BE2C (cell line): ENCODE results near the gene PCCA.

Source experiments
- DNase-seq: peaks from one replicate; pipeline ENCODE4 v3.0.0-alpha.2; 2020
- H3K27me3 ChIP-seq: fragments of 250-450 bp; sonication (Bioruptor Pico); 2 replicates; pipeline ENCODE4 v1.5.1; 2020; ENCODE audit warnings: mild to moderate bottlenecking
- H3K36me3 ChIP-seq: fragments of 250-450 bp; sonication (Bioruptor Pico); 2 replicates; pipeline ENCODE4 v1.5.1; 2020; ENCODE audit warnings: mild to moderate bottlenecking
- H3K4me1 ChIP-seq: fragments of 250-450 bp; sonication (Bioruptor Pico); 2 replicates; pipeline ENCODE4 v1.5.1; 2020
- H3K4me3 ChIP-seq: 2 replicates; pipeline ENCODE4 v1.5.1; 2011; ENCODE audit warnings: low read depth, low read length
- H3K9me3 ChIP-seq: fragments of 250-450 bp; sonication (Bioruptor Pico); 2 replicates; pipeline ENCODE4 v1.5.1; 2020
- CTCF ChIP-seq: IDR thresholded peaks from 2 replicates; pipeline ENCODE4 v1.5.1; 2012; ENCODE audit warnings: mild to moderate bottlenecking, low read depth, low read length

The PCCA gene

GRCh38 chr13:100361504-100361903 is 272.6 kb downstream of the PCCA start:
- Histone ChIP-seq H3K36me3 (no peaks in the 10 kb centered on the region), H3K9me3 (no peaks in the 10 kb centered on the region), H3K27me3 (no peaks in the 10 kb centered on the region), H3K4me1 (no peaks in the 10 kb centered on the region), H3K4me3 (no peak overlapping the region)
- no peak for TF ChIP-seq CTCF
- no peak for DNase-seq

- Histone ChIP-seq H3K4me3 (no peak overlapping the region), H3K36me3 (no peaks in the 10 kb centered on the region), H3K4me1 (no peaks in the 10 kb centered on the region), H3K9me3 (no peaks in the 10 kb centered on the region), H3K27me3 (no peaks in the 10 kb centered on the region)
- no peak for TF ChIP-seq CTCF
- DNase-seq, result no peak
Observed at GRCh38 chr13:100362371-100362770, 273.5 kb downstream of the PCCA start.

- Histone ChIP-seq H3K4me1 (no peaks in the 10 kb centered on the region), H3K36me3 (no peaks in the 10 kb centered on the region), H3K27me3 (no peaks in the 10 kb centered on the region), H3K9me3 (no peaks in the 10 kb centered on the region), H3K4me3 (no peak overlapping the region)
- no peak for TF ChIP-seq CTCF
- no peak for DNase-seq
Observed at GRCh38 chr13:100362781-100363180, 273.9 kb downstream of the PCCA start.

- H3K36me3 ChIP-seq, result no peaks in the 10 kb centered on the region
- no peaks in the 10 kb centered on the region for H3K27me3 ChIP-seq
- H3K4me3 ChIP-seq, result no peak overlapping the region
- DNase-seq, result no peak
- H3K4me1 ChIP-seq, result no peaks in the 10 kb centered on the region
- no peak for TF ChIP-seq CTCF
- H3K9me3 ChIP-seq, result no peaks in the 10 kb centered on the region
Observed at GRCh38 chr13:100363285-100363711, 274.4 kb downstream of the PCCA start.

- no peaks in the 10 kb centered on the region for H3K36me3 ChIP-seq
- H3K4me1 ChIP-seq, result no peaks in the 10 kb centered on the region
- H3K4me3 ChIP-seq, result no peak overlapping the region
- no peaks in the 10 kb centered on the region for H3K9me3 ChIP-seq
- DNase-seq, result no peak
- no peaks in the 10 kb centered on the region for H3K27me3 ChIP-seq
- no peak for TF ChIP-seq CTCF
Observed at GRCh38 chr13:100363874-100364273, 275.0 kb downstream of the PCCA start.

GRCh38 chr13:100364591-100364990 is 275.7 kb downstream of the PCCA start:
- Histone ChIP-seq H3K4me1 (no peaks in the 10 kb centered on the region), H3K9me3 (no peaks in the 10 kb centered on the region), H3K4me3 (no peak overlapping the region), H3K27me3 (no peaks in the 10 kb centered on the region), H3K36me3 (no peaks in the 10 kb centered on the region)
- TF ChIP-seq CTCF, result no peak
- DNase-seq, result no peak
